ENCODE data around the gene TNNI3. TPM values are rescaled to one million over a fixed set of nuclear protein-coding genes. Genes with fewer than 3 reads are reported as not detected.

The TNNI3 gene
- total RNA-seq, 1 donor from 2014 or later = not detected

- no peaks in the 10 kb centered on the region for H3K4me1 Mint-ChIP-seq
- H3K27me3 Mint-ChIP-seq = peaks cover 27% of the 10 kb centered on the region
- no peaks in the 10 kb centered on the region for H3K36me3 Mint-ChIP-seq (ENCODE audit: low read depth)
- no peak for TF ChIP-seq CTCF (IDR thresholded peaks at IDR 0.05)
- no peak overlapping the region for H3K27ac Mint-ChIP-seq
- H3K9me3 Mint-ChIP-seq = no peaks in the 10 kb centered on the region
- H3K4me3 Mint-ChIP-seq = no peak overlapping the region
- POLR2A ChIA-PET = no interaction called here
- DNase-seq (no peak), ATAC-seq (ENCODE audit: low read depth) (no peak)
- CTCF ChIA-PET = no interaction called here
- intact Hi-C loops (cut with micrococcal nuclease) = no loop called here
Measured at GRCh38 chr19:55197528-55197927, 40.0 kb upstream of the TNNI3 start.

- no peak overlapping the region for H3K27ac Mint-ChIP-seq
- no peak for ATAC-seq (ENCODE audit: low read depth)
- ChIA-PET POLR2A (no interaction called here), CTCF (no interaction called here)
- intact Hi-C loops (cut with micrococcal nuclease) = no loop called here
- no peak for TF ChIP-seq CTCF (IDR thresholded peaks at IDR 0.05)
- no peak overlapping the region for H3K4me3 Mint-ChIP-seq
- no peaks in the 10 kb centered on the region for H3K4me1 Mint-ChIP-seq
- H3K36me3 Mint-ChIP-seq (ENCODE audit: low read depth) = no peaks in the 10 kb centered on the region
- no peaks in the 10 kb centered on the region for H3K9me3 Mint-ChIP-seq
- DNase-seq = no peak
- peaks cover 25% of the 10 kb centered on the region for H3K27me3 Mint-ChIP-seq
Measured at GRCh38 chr19:55196803-55197202, 39.3 kb upstream of the TNNI3 start.

- TF ChIP-seq CTCF (IDR thresholded peaks at IDR 0.05) = no peak
- H3K27ac Mint-ChIP-seq = no peak overlapping the region
- intact Hi-C loops (cut with micrococcal nuclease) = no loop called here
- ATAC-seq (ENCODE audit: low read depth) (no peak), DNase-seq (no peak)
- ChIA-PET CTCF (no interaction called here), POLR2A (interaction anchor here (0.6 kb wide), 1 partner anchor 204 kb away, joined by 3 read pairs; no protein-coding TSS in a partner anchor)
- no peaks in the 10 kb centered on the region for H3K9me3 Mint-ChIP-seq
- peaks cover 3% of the 10 kb centered on the region for H3K4me1 Mint-ChIP-seq
- H3K36me3 Mint-ChIP-seq (ENCODE audit: low read depth) = no peaks in the 10 kb centered on the region
- H3K27me3 Mint-ChIP-seq = peaks cover 12% of the 10 kb centered on the region
- no peak overlapping the region for H3K4me3 Mint-ChIP-seq
Measured at GRCh38 chr19:55193481-55193880, 35.9 kb upstream of the TNNI3 start.

- ChIA-PET POLR2A (no interaction called here), CTCF (no interaction called here)
- no peak for TF ChIP-seq CTCF (IDR thresholded peaks at IDR 0.05)
- H3K4me3 Mint-ChIP-seq = no peak overlapping the region
- no peak for ATAC-seq (ENCODE audit: low read depth)
- no peak for DNase-seq
- intact Hi-C loops (cut with micrococcal nuclease) = no loop called here
- H3K9me3 Mint-ChIP-seq = no peaks in the 10 kb centered on the region
- peaks cover 3% of the 10 kb centered on the region for H3K4me1 Mint-ChIP-seq
- H3K36me3 Mint-ChIP-seq (ENCODE audit: low read depth) = no peaks in the 10 kb centered on the region
- H3K27ac Mint-ChIP-seq = no peak overlapping the region
- peaks cover 12% of the 10 kb centered on the region for H3K27me3 Mint-ChIP-seq
Measured at GRCh38 chr19:55189403-55189835, 31.9 kb upstream of the TNNI3 start.

GRCh38 chr19:55188625-55189024 is 31.1 kb upstream of the TNNI3 start:
- no peak for TF ChIP-seq CTCF (IDR thresholded peaks at IDR 0.05)
- no peak overlapping the region for H3K4me3 Mint-ChIP-seq
- H3K4me1 Mint-ChIP-seq = peaks cover 3% of the 10 kb centered on the region
- H3K36me3 Mint-ChIP-seq (ENCODE audit: low read depth) = no peaks in the 10 kb centered on the region
- ChIA-PET CTCF (no interaction called here), POLR2A (no interaction called here)
- DNase-seq (no peak), ATAC-seq (ENCODE audit: low read depth) (no peak)
- intact Hi-C loops (cut with micrococcal nuclease) = no loop called here
- no peaks in the 10 kb centered on the region for H3K9me3 Mint-ChIP-seq
- peaks cover 14% of the 10 kb centered on the region for H3K27me3 Mint-ChIP-seq
- H3K27ac Mint-ChIP-seq = no peak overlapping the region
